GM19023 (cell line): ENCODE measurements around the gene KIF26B.

Experiments used
- ATAC-seq: cut with Tn5 transposase; IDR thresholded peaks from one replicate; pipeline ENCODE4 v1.9.1; 2021; ENCODE audit warnings: mild to moderate bottlenecking, moderate library complexity; ENCODE audit not compliant: unreplicated experiment

Gene KIF26B

DNA sequence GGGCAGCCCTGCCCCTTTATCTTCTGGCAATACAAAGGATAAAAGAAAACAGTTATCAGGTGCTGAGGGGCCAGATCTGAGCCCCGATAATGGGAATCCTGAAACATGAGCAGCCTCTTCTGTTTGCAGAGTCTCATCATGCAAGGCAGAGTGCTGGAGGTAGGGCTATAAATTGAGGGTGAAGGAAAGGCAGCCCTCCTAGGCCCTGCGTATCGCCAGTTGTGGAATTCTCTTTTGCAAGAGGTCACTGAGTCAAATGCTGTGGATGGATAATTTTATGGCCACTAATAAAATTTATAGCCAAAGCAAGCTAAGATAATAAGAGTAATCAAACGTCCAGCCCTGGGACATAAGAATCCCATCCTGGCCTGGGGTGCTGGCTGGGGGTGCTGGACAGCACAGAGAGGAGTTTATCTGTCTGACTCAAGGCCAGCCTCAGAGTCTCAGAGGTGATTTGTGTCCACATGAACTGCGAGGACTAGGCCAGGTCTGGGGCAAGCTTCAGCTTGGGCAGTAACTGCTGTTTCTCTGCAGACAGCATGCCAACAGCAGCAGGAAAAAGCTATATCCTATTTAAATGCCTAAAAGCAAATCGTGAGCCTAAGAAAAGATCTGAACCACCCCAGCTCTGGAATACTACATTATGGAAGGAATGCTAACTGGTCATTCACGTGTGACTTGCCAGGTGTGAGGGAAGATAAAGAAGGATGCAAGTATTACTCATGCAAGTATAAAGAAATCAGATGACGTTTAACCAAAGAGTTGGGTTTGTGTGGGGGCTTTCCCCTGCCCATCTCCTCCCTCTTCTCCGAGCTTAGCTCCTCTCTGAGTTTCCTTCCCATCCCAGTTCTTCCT lies 254.8 kb downstream of the KIF26B start:
- ATAC-seq: no peak

DNA sequence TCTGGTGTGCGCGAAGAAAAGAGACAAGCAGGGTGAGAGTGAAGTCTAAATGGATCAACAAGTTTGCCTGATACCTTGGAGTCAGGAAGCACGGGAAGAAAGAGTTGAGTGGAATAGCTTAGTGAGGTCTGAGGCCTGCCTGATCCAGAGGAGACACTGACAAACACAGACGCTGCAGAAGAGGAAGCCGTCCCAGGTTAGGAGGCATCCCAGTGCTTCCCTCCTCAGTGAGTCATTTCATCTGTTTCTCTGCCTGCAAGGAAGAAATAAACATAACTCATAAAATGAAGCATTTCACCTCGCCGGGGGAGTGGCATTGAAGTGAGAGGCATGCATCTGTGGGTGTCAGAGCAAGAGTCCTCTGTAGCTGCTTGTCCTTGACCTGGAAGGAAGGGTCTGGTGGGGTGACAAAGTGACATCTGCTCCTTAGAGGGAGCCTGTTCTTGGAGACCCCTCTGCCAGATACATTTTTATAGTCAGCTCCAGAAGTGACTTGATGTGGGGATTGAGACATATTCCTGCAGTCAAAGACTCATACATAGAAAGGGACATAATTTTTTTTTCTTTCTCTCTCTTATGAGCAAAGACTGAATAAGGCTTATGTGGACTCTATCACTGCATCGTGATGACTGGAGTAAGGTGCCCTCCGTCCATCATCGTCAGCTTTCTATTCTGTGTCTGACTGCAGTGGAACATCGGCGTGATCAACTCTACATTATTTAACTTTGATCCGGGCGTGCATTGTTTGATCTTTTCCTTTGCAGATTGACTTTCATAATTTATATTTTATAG lies 256.7 kb downstream of the KIF26B start:
- ATAC-seq: no peak

DNA sequence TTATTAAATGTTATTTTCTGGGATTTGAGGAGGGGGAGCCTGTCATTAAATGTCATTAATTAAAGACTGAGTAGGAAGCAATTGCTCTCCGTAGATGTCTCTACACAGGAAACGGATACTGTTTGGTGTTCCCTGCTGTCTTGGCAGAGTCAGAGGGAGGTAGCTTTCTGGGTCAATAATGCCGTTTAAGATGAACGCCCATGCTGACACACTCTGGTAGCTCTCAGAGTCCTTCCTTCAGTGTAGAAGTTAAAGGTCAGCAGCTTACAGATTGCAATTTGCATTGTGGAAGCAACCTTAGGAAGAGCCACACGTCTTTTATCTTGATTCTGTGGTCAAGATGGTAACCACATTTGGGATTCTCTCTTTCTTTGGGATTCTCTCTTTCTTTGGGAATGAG lies 257.5 kb downstream of the KIF26B start:
- no peak for ATAC-seq

DNA sequence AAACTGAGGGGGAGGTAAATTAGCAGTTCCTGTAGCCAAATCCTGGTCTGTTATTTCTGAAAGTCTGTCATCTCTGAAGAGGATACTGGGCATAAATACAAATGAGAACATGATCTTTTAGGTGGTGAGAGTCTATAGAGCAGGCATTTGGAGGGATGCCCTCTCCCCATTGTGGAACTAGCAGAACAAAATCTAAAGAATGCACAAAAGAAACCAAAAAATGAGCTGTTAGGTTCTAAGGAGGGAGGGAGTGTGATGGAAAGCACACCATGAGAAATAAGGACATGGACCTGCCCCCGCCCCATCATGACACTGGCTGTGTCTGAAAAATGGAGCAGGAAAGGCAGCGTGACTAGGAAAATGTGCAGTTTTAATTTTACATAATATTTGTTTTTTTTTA lies 262.0 kb downstream of the KIF26B start:
- no peak for ATAC-seq

DNA sequence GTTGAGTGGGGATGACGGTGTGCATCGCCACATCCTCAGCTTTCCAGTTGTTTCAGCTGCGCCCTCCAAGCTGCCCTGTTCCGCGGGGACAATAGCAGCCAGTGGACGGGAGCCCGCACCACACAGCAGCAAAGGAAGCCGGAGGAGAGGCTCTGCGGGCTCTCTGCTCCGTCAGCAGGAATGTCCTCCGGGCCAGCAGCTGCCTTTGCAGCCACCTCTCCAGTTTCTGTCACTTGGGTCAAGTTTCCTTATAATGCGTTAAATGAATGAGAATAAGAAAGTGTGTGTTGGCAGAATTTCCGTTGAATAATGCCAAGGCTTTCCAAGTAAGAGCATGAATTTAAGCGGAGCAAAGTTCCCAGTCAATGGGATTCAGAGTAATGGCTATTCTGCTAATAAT lies 263.3 kb downstream of the KIF26B start:
- no peak for ATAC-seq

DNA sequence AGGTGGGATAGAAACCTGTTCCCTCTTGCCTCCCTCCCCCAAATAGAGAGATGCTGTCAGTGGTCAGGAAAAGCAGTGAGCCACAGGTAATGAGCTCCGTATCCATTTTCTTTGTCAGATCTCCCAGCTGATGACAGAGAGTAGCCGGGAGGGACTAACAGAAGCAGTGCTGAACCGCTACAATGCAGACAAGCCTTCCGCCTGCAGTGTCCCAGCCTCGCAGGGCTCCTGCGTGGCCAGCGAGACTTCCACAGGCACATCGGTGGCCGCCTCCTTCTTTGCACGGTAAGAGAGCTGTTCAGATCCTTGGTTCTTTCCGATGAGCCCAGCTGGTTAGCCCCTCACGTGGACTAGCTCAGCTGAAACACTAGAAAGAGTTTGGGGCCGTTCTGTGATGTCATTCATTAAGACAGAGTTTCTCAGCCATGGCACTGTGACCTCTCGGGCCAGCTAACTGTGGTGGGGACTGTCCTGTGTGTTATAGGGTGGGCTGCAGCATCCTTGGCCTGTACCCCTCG lies 264.7 kb downstream of the KIF26B start:
- no peak for ATAC-seq

DNA sequence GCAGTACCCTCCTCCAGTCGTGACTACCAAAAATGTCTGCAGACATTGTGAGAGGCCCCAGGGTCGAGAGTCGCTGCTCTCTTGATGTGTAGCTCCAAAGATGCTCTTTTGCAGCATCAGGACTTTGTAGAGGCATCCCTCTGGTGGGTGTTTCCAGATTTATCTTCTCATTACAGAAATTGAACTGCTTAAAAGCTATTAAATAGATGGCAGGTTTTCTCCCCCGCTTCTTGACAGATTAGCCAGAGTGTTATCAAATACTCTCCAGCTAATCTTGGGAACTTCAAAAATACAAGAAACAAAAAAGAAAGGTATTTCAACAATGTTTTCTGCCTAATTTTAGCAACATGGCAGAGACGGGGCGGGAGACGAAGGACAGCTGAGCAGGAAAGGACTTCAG lies 265.2 kb downstream of the KIF26B start:
- no peak for ATAC-seq

DNA sequence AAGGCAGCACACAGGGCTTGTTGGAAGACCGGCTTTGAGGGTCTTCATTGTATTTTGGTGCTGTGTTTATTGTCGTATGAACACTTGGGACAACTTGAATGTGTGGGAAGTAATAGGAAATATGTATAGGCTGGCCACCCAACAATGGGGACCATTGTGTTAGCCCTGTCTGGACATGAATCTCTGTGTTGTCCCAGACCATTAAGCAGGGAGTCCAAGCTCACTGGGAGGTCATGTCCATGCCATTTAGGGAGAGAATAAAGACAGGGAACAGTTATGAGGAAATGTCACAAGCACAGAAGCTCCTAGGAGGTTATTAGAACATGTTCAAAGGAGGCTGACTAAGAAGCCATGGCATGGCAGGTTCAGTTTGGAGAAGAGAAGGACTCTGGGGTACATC lies 266.1 kb downstream of the KIF26B start:
- ATAC-seq: no peak

DNA sequence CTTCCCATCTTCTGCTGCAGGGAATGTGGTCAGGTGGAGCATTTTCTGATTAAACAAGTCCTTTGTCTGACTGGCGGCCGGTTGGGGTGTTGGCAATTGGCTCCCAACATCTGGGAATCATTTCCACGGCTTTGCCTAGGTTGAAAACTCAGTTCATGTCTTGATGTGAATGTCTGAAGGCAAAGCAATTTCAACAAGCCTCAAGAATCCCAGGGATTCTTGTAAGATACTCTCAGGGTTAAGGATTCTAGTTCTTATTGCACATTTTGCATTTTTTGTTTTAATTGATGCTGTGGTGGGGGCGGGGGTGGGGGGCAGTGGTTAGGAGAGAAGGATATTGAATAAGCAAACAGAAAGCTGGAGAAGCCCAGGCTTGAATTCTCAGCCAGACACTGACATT lies 273.9 kb downstream of the KIF26B start:
- ATAC-seq: no peak

DNA sequence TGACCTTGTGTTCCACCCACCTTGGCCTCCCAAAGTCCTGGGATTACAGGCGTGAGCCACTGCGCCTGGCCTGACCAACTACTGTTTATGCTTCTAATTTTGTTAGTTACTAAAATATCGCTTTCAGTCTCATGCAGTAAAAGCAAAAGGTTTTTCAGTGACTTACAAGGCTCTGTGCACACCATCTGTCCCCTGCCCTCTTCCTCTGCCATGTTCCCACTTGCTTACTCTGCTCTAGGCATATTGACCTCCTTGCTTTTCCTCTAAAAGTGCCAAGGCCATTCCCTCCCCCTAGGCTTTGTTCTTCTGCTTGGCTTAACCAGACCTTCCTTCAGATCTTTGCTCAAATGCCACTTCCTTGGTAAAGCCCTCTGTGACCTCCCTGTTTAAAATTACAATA lies 276.9 kb downstream of the KIF26B start:
- ATAC-seq: no peak

DNA sequence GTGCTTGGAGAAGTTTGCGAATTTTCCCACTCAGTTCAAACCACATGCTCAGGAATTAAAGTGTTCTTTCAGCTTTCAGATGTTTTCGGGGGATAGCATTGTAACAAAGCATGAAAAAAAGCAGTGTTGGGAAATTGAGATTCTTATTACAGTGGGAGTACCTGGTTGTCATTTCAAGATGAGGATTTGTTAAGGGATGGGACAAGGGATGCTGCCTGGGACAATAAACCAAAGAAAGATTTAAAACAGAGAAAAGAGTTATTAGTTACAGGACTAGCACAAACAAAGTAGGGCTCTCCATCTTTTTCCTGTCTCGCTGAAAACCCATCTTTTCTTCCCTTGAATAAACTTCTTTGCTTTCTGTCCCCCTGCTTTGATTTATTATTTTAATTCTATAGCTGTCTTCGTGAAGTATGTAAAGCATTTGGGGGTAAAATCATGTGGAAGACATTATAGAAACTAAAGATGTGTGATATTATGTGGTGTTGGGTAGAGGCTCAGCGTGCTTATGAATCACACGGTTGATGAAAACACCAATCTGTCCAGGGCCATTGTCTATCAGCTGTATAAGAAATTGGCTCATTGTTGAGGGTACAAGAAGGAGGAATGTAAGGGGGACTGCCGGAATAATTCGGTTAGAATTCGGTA lies 277.6 kb downstream of the KIF26B start:
- no peak for ATAC-seq

DNA sequence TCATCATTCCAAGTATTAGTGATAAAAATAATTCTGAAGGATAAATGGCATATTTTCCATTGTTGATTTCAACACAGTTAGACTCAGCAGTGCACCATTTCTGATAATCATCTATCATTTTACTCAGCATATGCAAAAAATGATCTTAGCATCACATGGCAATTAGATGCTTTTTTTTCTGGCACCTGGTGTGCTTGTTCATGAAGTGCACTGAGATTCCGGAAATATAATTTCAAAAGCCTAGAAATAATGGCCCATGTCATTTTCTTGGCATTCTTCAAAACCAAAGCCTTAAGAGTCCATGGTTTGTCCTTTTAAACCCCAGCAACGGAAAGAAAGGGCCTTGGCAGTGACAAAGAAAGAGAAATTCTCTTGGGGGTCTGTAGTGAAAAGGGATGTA lies 278.8 kb downstream of the KIF26B start:
- no peak for ATAC-seq

DNA sequence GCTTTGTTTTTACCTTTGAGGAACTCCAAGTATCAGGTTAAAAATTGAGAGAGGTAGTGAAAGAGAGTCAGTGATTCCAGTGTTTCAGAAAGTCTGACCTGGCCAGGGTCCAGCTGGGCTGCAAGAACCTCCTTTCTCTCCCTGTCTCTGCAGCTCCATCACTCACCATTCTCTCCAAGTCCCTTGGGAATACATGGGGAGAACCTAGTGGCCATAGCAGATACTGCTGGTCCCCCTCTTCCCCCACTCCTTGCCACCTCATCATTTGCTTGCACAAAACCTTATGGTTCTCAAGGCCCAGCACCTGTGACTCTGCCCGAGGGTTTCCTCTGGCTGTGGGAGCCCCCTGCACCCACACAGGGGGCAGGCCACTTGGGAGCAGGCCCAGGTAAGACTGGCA lies 279.5 kb downstream of the KIF26B start:
- no peak for ATAC-seq

DNA sequence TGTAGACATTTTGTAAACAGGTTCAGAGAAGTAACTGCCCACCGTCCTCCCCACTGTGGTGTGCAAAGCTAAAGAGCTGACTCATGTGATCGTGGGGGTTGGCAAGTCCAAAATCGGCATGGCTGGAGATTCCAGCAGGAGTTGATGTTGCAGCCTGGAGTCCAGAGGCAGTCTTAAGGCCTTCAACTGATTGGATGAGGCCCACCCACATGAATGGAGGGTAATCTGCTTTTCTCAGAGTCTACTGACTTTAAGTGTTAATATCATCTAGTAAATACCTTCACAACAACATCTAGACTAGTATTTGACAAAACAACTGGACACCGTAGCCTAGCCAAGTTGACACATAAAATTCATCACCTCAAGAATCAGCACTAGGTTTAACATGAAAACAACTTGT lies 281.6 kb downstream of the KIF26B start:
- ATAC-seq: no peak

DNA sequence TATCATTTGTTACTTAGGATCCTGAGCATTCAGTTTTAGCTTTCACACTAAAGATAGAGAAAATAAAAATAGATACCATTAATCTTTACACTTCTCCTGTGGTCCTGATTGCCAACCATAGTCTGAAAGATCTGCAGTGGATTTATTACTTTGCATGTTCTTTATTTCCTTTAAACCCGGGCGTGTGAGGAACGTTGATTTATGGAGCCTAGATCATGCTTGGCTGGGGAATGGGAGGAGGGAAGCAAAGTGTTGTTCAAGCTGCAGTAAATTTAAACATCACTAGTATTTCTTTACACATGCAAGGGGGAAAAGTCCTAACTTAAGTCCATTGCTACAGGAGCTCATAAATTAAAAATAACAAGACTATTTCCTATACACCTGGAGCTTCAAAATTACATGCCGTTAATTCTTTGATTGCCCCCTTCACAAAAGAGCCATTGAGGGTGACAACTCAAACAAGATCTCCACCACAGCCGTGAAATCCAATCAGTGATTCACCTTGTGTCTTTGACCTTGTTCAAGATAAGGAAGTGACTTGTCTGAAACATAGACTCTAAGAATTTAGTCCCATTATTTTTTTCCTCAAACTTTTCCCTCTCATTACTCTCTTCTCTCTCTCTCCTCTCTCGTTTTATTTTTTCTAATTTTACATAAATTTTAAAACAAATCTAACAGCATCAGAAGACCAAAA lies 282.7 kb downstream of the KIF26B start:
- ATAC-seq: no peak

DNA sequence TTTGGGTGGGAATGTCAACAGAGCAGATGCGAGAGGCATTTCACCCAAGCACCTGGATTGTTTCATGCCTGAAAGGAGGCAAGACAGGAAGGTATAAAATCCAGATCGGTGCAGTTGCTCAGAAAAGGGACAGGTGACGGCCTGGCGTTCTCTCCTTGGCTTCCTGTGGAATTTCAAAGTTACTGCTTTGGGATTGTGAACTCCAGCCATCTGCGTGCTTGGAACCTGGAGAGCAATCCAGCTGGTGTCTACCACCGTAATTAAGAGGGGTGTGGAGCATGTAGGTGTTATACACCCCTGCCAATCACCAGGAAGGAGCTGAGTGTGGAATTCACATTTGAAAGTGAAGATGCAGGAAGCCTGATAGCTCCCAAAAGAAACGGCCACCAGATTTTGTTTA lies 286.1 kb downstream of the KIF26B start:
- no peak for ATAC-seq

DNA sequence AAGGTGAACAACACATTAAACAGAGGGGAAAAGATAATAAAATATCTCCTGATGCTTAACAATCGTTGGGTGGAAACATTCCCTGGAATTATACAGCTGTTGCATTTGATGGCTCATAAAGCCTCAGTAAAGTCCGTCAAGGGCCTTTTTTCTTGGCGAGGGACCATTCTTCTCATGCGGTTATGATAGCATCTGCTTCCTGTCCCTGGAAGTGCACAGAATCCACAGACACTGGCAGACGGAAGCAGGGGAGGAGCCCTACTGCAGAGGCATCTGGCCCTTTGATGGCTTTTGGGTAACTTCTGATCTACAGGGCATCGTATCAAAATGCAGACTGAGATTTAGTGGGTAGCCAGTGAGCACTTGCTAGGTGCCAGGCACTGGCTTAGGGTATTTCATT lies 286.9 kb downstream of the KIF26B start:
- ATAC-seq: no peak

DNA sequence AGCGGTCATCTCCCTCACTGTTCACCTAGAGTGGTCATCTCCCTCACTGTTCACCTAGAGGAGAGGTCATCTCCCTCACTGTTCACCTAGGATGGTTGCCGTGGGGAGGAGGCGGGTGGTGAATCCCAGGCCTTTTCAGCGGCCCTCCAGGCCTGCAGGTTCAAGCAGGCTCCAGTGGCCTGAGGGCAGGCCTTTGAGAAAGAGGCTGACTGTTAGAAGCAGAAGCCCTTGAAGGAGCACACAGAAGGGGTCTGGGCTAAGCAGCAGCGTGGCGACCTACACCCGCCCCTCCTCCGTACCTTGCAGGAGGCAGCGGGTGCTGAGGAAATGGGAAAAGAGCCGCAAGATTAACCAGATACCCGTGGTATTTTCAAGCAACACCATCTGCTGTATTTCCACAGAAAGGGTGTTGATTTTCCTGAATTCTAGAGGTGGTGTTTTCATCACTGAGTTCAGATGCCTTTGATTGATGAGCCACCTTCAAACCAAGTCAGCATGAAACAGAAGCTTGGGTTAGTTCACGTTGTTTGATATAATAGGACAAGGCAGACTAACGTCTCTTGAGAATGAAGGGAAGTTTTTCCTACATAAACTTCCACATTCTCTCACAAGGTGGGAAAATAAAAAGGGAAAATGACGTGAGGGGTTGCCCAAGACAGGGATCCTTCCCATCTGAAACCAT lies 289.5 kb downstream of the KIF26B start:
- no peak for ATAC-seq

DNA sequence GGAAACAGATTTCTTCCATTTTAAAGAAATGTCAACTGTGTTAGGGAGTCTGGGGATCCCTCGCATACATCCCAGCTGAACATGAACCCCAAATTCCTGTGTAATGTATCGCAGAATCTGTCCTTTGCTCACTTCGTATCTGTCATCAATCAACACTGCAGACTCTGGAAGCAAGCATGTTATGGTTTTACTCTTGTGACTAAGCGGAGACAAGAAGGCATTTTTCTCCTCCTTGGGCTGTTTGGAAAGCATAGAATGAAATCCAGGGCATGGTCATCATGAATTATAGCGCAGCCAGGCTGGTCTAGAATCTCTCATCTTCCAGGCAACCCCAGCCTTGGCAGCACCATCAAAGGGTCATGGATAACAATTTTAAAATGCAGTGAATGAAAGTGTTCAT lies 290.2 kb downstream of the KIF26B start:
- ATAC-seq: no peak

DNA sequence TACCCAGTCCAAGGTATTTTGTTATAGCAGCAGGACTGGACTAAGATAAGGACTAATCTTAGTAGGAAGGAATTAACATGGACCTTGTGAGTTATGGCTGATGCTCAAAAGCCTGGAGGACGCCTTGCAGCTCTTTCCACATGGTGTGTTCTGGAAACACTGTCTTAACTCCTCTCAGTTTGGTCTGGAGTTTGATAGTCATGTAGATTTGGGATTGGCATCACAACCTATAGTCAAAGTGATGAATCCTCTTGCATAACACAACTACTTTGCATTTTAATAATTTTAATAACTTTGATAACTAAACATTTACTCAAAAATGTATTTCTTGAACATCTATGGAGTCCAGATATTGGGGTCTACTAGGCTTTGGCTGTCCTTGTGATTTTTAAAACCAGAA lies 293.7 kb downstream of the KIF26B start:
- no peak for ATAC-seq
